ENCODE results near the gene ACOXL. TPM values are rescaled to one million over a fixed set of nuclear protein-coding genes. Genes with fewer than 3 reads are reported as not detected.
"Not testable (repeated sequence)": the region's sequence is repeated elsewhere in the genome, so short reads cannot be mapped to it uniquely, and the experiment has no call there.

ACOXL gene
- total RNA-seq (2014; rRNA removed; shearing (Covaris generic); ENCODE audit: low replicate concordance) = not detected in 2 replicates

- no peak for DNase-seq
- Histone ChIP-seq H3K9me3 (no peaks in the 10 kb centered on the region), H3K36me3 (no peaks in the 10 kb centered on the region), H3K4me3 (no peak within 1 kb of the TSS), H3K27me3 (peaks cover 50% of the 10 kb centered on the region)
Observed at GRCh38 chr2:110732422-110733413, at the start of gene ACOXL. Gene ACOXL, plus strand, starts transcription at chr2:110732573. Its CDS starts 35,817 bp downstream, at chr2:110768390.

GRCh38 chr2:110682872-110683271 is 49.5 kb upstream of the ACOXL start:
- no peak for DNase-seq
- no peaks in the 10 kb centered on the region for H3K9me3 ChIP-seq
- H3K27me3 ChIP-seq = no peaks in the 10 kb centered on the region
- no peak overlapping the region for H3K4me3 ChIP-seq
- H3K36me3 ChIP-seq = no peaks in the 10 kb centered on the region

- not testable (repeated sequence) for H3K9me3 ChIP-seq, DNase-seq, H3K27me3 ChIP-seq, H3K36me3 ChIP-seq, H3K4me3 ChIP-seq
Observed at GRCh38 chr2:110687775-110688484, 44.4 kb upstream of the ACOXL start.

- no peak overlapping the region for H3K4me3 ChIP-seq
- no peaks in the 10 kb centered on the region; the same call in 1 of the 2 replicates for H3K27me3 ChIP-seq
- no peaks in the 10 kb centered on the region for H3K36me3 ChIP-seq
- H3K9me3 ChIP-seq = no peaks in the 10 kb centered on the region
- no peak for DNase-seq
Observed at GRCh38 chr2:110688594-110689091, 43.7 kb upstream of the ACOXL start.

- DNase-seq = no peak
- Histone ChIP-seq H3K36me3 (no peaks in the 10 kb centered on the region), H3K27me3 (no peaks in the 10 kb centered on the region; the same call in 1 of the 2 replicates)
Observed at GRCh38 chr2:110690083-110690965, 42.0 kb upstream of the ACOXL start.

GRCh38 chr2:110691612-110692258 is 40.6 kb upstream of the ACOXL start:
- Histone ChIP-seq H3K27me3 (no peaks in the 10 kb centered on the region; the same call in 1 of the 2 replicates), H3K4me3 (no peak overlapping the region), H3K9me3 (no peaks in the 10 kb centered on the region), H3K36me3 (no peaks in the 10 kb centered on the region)
- no peak for DNase-seq

More at GRCh38 chr2:110690083-110690965, 42.0 kb upstream of the ACOXL start:
- H3K9me3 ChIP-seq = no peaks in the 10 kb centered on the region
- no peak overlapping the region for H3K4me3 ChIP-seq

- not testable (repeated sequence) for H3K9me3 ChIP-seq, H3K27me3 ChIP-seq, H3K36me3 ChIP-seq, DNase-seq, H3K4me3 ChIP-seq
Observed at GRCh38 chr2:110695146-110695898, 37.1 kb upstream of the ACOXL start.

- not testable (repeated sequence) for H3K27me3 ChIP-seq, H3K9me3 ChIP-seq, H3K36me3 ChIP-seq, H3K4me3 ChIP-seq, DNase-seq
Observed at GRCh38 chr2:110698253-110698652, 34.1 kb upstream of the ACOXL start.

GRCh38 chr2:110702514-110703380 is 29.6 kb upstream of the ACOXL start:
- Histone ChIP-seq H3K36me3 (no peaks in the 10 kb centered on the region), H3K4me3 (no peak overlapping the region), H3K9me3 (no peaks in the 10 kb centered on the region), H3K27me3 (peaks cover 45% of the 10 kb centered on the region)
- DNase-seq = no peak

- no peaks in the 10 kb centered on the region for H3K9me3 ChIP-seq
- H3K27me3 ChIP-seq = peaks cover 62% of the 10 kb centered on the region
Observed at GRCh38 chr2:110707386-110707965, 24.9 kb upstream of the ACOXL start.

GRCh38 chr2:110708455-110708854 is 23.9 kb upstream of the ACOXL start:
- no peak overlapping the region for H3K4me3 ChIP-seq
- no peak for DNase-seq
- no peaks in the 10 kb centered on the region for H3K9me3 ChIP-seq
- H3K27me3 ChIP-seq = peaks cover 53% of the 10 kb centered on the region
- H3K36me3 ChIP-seq = no peaks in the 10 kb centered on the region

More at GRCh38 chr2:110707386-110707965, 24.9 kb upstream of the ACOXL start:
- DNase-seq = no peak
- no peak overlapping the region for H3K4me3 ChIP-seq
- no peaks in the 10 kb centered on the region for H3K36me3 ChIP-seq

GRCh38 chr2:110712737-110713136 is 19.6 kb upstream of the ACOXL start:
- Histone ChIP-seq H3K36me3 (no peaks in the 10 kb centered on the region), H3K9me3 (no peaks in the 10 kb centered on the region), H3K4me3 (no peak overlapping the region), H3K27me3 (peaks cover 20% of the 10 kb centered on the region)
- DNase-seq = no peak

- no peak for DNase-seq
- no peaks in the 10 kb centered on the region for H3K36me3 ChIP-seq
- no peaks in the 10 kb centered on the region for H3K9me3 ChIP-seq
- H3K27me3 ChIP-seq = peaks cover 14% of the 10 kb centered on the region
- H3K4me3 ChIP-seq = no peak overlapping the region
Observed at GRCh38 chr2:110713513-110714362, 18.6 kb upstream of the ACOXL start.
